ENCODE measurements around the gene LZTFL1.
"Not testable (repeated sequence)": the region's sequence is repeated elsewhere in the genome, so short reads cannot be mapped to it uniquely, and the experiment has no call there.

The LZTFL1 gene

DNA sequence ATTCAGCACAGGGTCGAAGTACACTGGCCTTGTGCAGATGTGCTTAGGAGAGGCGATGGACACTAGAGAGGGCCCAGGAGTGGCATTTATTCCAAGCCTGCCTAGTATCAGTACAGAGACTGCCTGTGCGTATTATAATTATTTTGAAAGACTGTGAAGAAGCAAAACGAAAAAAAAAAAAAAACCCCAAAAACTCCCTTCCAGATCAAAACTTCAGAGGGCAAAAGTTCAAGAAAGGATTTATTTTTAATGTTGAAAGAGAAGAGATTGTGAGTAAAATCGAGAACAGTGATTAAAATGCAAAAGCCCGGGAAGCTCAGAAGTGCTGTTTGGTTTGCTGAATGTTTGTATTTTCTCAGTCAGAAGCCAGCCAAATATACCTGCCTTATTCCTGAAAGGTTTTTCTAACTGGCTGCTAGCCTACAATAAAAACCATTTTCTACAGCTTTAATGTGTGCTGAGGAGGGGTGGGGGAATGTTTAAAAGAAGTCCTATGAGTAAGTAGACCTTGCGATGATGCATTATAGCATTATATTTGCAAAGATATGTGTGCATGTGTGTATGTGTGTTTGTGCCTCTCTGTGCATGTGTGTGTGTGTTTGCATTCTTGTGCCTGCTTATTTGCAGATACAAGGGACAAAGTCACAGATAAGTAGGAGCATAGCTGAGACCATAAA lies 19.3 kb upstream of the LZTFL1 start:
- Histone ChIP-seq H3K27me3 (replicated peaks; ENCODE audit: control insufficient read depth, insufficient read depth, low read length) (peaks cover 5% of the 10 kb centered on the region), H3K9me3 (ENCODE audit: control insufficient read depth, low read length) (peaks cover 17% of the 10 kb centered on the region), H3K4me1 (ENCODE audit: control insufficient read depth, insufficient read depth, low read length) (no peaks in the 10 kb centered on the region), H3K9ac (ENCODE audit: low read length) (no peak overlapping the region), H3K36me3 (ENCODE audit: control insufficient read depth, insufficient read depth, low read length, severe bottlenecking) (no peaks in the 10 kb centered on the region), H3K4me3 (ENCODE audit: low read length) (no peak overlapping the region)
- no peak for DNase-seq (ENCODE audit: low read depth)

DNA sequence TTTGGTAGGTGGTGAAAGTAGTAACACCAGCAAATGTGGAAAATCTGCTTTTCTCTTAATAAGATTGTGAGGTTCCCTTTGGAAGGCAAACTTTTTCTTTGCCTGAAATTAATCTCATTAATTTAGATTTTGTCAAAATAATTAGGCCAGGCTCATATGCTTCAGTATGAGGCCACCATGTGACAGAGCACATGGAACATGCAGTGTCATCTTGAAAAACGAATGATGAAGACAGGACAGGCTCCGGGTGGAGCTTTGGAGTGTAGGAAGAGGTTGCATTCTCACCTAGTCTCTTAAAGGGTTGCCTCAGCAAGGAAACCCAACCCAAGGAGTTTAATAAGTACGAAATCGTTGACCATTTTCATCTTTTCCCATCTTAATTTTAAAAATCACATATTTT lies 18.6 kb upstream of the LZTFL1 start:
- H3K36me3 ChIP-seq (ENCODE audit: control insufficient read depth, insufficient read depth, low read length, severe bottlenecking): no peaks in the 10 kb centered on the region
- H3K4me3 ChIP-seq (ENCODE audit: low read length): no peak overlapping the region
- peaks cover 5% of the 10 kb centered on the region for H3K27me3 ChIP-seq (replicated peaks; ENCODE audit: control insufficient read depth, insufficient read depth, low read length)
- H3K4me1 ChIP-seq (ENCODE audit: control insufficient read depth, insufficient read depth, low read length): no peaks in the 10 kb centered on the region
- no peak overlapping the region for H3K9ac ChIP-seq (ENCODE audit: low read length)
- H3K9me3 ChIP-seq (ENCODE audit: control insufficient read depth, low read length): peaks cover 24% of the 10 kb centered on the region
- DNase-seq (ENCODE audit: low read depth): no peak

DNA sequence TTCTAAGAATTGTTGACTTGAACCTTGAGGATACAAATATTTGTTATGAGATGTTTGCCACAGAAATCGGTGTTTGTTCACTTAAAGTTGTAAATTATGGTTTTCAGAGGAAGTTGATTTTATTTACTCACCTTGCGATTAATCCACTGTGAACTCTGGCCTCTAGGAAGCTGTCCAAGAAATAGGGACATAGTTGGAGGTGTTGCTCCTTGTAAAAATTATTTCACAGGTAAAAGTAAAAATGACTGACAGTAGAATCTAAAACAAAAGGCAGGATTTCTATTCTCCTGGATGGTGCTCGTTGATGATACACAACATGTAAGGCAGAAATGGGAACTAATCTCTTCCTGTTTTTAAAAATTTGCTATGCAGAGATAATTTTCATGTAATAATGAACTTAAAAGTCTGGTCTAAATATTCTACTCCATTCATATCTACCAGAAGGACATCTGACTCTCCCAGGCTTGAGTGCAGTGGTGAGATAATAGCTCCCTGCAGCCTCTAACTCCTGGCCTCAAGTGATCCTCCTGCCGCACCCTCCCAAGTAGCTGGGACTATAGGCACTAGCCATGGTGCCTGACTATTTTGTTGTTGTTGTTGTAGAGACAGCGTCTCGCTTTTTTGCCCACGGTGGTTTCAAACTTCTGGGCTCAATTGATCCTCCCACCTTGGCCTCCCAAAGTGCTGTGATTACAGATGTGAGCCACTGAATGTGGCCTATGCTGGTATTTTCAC lies 17.1 kb upstream of the LZTFL1 start:
- Histone ChIP-seq H3K36me3 (ENCODE audit: control insufficient read depth, insufficient read depth, low read length, severe bottlenecking) (no peaks in the 10 kb centered on the region), H3K27me3 (replicated peaks; ENCODE audit: control insufficient read depth, insufficient read depth, low read length) (peaks cover 5% of the 10 kb centered on the region), H3K9me3 (ENCODE audit: control insufficient read depth, low read length) (peaks cover 24% of the 10 kb centered on the region), H3K4me1 (ENCODE audit: control insufficient read depth, insufficient read depth, low read length) (no peaks in the 10 kb centered on the region), H3K9ac (ENCODE audit: low read length) (no peak overlapping the region), H3K4me3 (ENCODE audit: low read length) (no peak overlapping the region)
- DNase-seq (ENCODE audit: low read depth): no peak

DNA sequence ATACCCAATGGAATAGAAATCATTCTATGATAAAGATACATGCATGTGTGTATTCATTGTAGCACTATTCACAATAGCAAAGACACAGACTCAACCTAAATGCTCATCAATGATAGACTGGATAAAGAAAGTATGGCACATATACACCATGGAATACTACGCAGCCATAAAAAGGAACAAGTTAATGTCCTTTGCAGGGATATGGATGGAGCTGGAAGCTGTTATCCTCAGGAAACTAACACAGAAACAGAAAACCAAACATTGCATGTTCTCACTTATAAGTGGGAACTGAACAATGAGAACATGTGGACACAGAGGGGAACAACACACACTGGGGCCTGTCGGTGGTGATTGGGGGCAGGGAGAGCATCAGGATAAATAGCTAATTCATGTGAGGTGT lies 15.1 kb upstream of the LZTFL1 start:
- peaks cover 13% of the 10 kb centered on the region for H3K9me3 ChIP-seq (ENCODE audit: control insufficient read depth, low read length)
- not testable (repeated sequence) for H3K27me3 ChIP-seq (replicated peaks; ENCODE audit: control insufficient read depth, insufficient read depth, low read length); H3K36me3 ChIP-seq (ENCODE audit: control insufficient read depth, insufficient read depth, low read length, severe bottlenecking); DNase-seq (ENCODE audit: low read depth); H3K4me3 ChIP-seq (ENCODE audit: low read length); H3K4me1 ChIP-seq (ENCODE audit: control insufficient read depth, insufficient read depth, low read length); H3K9ac ChIP-seq (ENCODE audit: low read length)

DNA sequence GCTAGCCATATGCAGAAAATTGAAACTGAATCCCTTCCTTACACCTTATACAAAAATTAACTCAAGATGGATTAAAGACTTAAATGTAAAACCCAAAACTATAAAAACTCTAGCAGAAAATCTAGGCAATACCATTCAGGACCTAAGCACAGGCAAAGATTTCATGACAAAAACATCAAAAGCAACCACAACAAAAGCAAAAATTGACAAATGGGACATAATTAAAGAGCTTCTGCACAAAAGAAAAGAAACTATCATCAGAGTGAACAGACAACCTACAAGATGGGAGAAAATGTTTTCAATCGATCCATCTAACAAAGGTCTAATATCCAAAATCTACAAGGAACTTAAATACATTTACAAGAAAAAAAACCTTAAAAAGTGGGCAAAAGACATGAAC lies 14.4 kb upstream of the LZTFL1 start:
- DNase-seq (ENCODE audit: low read depth); H3K27me3 ChIP-seq (replicated peaks; ENCODE audit: control insufficient read depth, insufficient read depth, low read length); H3K9ac ChIP-seq (ENCODE audit: low read length); H3K36me3 ChIP-seq (ENCODE audit: control insufficient read depth, insufficient read depth, low read length, severe bottlenecking); H3K4me1 ChIP-seq (ENCODE audit: control insufficient read depth, insufficient read depth, low read length); H3K4me3 ChIP-seq (ENCODE audit: low read length): not testable (repeated sequence)
- peaks cover 13% of the 10 kb centered on the region for H3K9me3 ChIP-seq (ENCODE audit: control insufficient read depth, low read length)

DNA sequence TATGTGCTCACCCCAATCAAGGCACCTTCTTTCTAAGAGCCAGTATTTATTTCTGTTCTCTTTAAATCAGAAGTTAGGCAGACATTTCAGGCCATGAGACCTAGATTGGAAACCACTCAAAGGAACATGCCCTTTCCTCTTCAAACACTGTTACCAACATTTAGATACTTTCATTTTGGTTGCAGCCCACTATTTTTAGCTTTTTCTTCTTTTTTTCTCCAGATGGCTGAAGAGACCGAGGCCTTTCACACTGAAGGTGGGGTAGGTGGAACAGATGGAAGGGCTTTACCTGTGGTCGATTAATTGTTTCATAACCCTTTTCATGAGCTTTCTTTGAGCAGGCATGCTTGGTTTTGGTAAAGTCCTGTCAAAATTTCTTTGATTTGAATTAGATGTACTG lies 10.9 kb upstream of the LZTFL1 start:
- H3K27me3 ChIP-seq (replicated peaks; ENCODE audit: control insufficient read depth, insufficient read depth, low read length): peaks cover 19% of the 10 kb centered on the region
- H3K4me1 ChIP-seq (ENCODE audit: control insufficient read depth, insufficient read depth, low read length): no peaks in the 10 kb centered on the region
- H3K4me3 ChIP-seq (ENCODE audit: low read length): no peak overlapping the region
- H3K9me3 ChIP-seq (ENCODE audit: control insufficient read depth, low read length): peaks cover 13% of the 10 kb centered on the region
- no peak for DNase-seq (ENCODE audit: low read depth)
- H3K36me3 ChIP-seq (ENCODE audit: control insufficient read depth, insufficient read depth, low read length, severe bottlenecking): no peaks in the 10 kb centered on the region
- no peak overlapping the region for H3K9ac ChIP-seq (ENCODE audit: low read length)

DNA sequence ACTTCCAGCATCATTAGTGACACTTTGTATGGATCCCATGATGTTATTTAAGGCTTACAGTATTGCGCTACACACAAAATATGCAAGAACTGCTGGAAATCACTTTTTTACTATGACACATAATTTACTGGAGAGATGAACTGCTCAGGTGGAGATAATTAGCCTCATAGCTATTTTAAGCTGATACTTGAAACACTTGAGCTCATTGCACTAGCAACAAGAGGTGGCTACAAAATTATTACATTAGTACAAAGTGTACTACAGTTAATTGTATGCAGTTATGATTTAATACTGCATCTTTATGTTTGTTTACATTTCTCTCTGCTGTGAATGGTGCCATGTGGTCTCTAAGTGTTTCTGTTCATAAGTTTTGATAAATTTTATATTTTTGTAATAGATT lies 6.5 kb upstream of the LZTFL1 start:
- H3K36me3 ChIP-seq (ENCODE audit: control insufficient read depth, insufficient read depth, low read length, severe bottlenecking): no peaks in the 10 kb centered on the region
- no peak for DNase-seq (ENCODE audit: low read depth)
- H3K9me3 ChIP-seq (ENCODE audit: control insufficient read depth, low read length): no peaks in the 10 kb centered on the region
- peaks cover 34% of the 10 kb centered on the region for H3K27me3 ChIP-seq (replicated peaks; ENCODE audit: control insufficient read depth, insufficient read depth, low read length)
- H3K9ac ChIP-seq (ENCODE audit: low read length): no peak overlapping the region
- no peaks in the 10 kb centered on the region for H3K4me1 ChIP-seq (ENCODE audit: control insufficient read depth, insufficient read depth, low read length)
- no peak overlapping the region for H3K4me3 ChIP-seq (ENCODE audit: low read length)

DNA sequence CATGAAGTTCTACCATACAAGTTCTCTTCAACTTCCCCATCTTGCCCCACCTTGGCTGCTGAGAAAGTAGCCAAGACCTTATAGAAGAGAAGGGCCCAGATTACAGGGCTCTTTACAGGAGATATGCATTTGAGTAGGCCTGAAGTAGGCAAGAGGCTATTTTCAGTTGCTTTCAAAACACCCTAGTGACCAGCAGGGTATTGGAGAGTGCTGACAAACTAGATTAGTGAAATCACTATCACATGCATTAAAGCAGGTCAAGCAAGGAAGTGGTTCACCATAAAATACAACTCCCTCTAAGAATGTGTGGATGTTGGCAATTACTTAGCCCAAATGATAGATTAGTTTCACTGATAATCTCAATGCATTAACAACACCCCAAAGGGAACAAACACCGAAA lies 2.7 kb upstream of the LZTFL1 start:
- peaks cover 8% of the 10 kb centered on the region for H3K4me1 ChIP-seq (ENCODE audit: control insufficient read depth, insufficient read depth, low read length)
- no peak for DNase-seq (ENCODE audit: low read depth)
- no peak overlapping the region for H3K9ac ChIP-seq (ENCODE audit: low read length)
- H3K36me3 ChIP-seq (ENCODE audit: control insufficient read depth, insufficient read depth, low read length, severe bottlenecking): no peaks in the 10 kb centered on the region
- no peaks in the 10 kb centered on the region for H3K9me3 ChIP-seq (ENCODE audit: control insufficient read depth, low read length)
- no peak overlapping the region for H3K4me3 ChIP-seq (ENCODE audit: low read length)
- H3K27me3 ChIP-seq (replicated peaks; ENCODE audit: control insufficient read depth, insufficient read depth, low read length): peaks cover 22% of the 10 kb centered on the region

DNA sequence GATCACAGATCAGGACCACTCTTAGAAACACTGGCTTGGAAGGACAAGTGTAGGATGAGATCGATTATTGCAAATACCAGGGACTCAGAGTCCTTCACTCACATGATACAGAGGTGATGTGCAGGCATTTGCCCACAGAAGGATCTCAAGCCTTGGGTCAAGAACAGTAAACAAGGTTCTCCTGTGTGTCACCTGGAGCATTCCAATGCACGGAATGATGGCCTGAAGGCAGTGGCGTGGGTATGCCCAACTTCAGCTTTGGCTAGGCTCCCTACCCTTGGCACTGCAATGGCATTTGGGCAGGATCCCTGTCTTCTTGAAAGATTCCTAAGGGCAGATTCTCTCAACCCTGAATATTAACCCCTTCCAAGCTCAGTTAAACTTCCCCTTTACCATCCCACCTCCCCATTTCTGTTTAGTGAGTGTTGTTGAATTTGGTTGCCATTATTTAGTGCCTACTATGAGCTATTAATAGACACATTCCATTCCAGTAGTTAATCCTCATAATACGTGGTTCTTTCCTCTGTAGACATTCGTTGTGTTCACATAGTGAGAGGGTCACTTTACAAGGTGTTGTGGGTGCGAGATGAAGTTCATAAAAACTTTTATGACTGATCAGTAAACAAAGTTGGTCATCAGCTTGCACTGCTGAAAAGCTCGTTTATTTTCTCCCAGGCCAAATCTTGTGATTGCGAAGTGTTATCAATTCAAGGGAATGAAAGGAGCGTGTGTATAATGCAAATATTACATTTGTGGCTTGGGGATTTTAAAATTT lies 1.1 kb upstream of the LZTFL1 start:
- H3K27me3 ChIP-seq (replicated peaks; ENCODE audit: control insufficient read depth, insufficient read depth, low read length): peaks cover 14% of the 10 kb centered on the region
- H3K9ac ChIP-seq (ENCODE audit: low read length): no peak overlapping the region
- H3K9me3 ChIP-seq (ENCODE audit: control insufficient read depth, low read length): no peaks in the 10 kb centered on the region
- H3K36me3 ChIP-seq (ENCODE audit: control insufficient read depth, insufficient read depth, low read length, severe bottlenecking): no peaks in the 10 kb centered on the region
- no peak overlapping the region for H3K4me3 ChIP-seq (ENCODE audit: low read length)
- peaks cover 13% of the 10 kb centered on the region for H3K4me1 ChIP-seq (ENCODE audit: control insufficient read depth, insufficient read depth, low read length)
- no peak for DNase-seq (ENCODE audit: low read depth)

DNA sequence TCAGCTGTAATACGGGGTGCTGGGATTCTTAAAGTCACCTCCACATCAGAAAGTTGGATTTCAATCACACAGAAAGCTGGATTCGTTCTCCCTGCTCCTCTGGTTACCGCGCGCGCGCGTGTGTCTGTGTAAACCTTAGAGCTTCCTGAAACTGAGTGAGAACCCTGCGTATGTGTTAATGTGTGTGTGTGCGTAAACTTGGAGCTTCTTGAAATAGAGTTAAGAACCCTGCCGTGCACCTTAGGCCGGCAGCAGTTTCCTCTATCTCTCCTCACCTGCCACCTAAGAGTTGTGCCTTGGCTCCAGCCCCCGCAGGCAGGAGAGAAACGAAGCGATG lies 531 bp downstream of the LZTFL1 start:
- no peaks in the 10 kb centered on the region for H3K9me3 ChIP-seq (ENCODE audit: control insufficient read depth, low read length)
- H3K4me1 ChIP-seq (ENCODE audit: control insufficient read depth, insufficient read depth, low read length): peaks cover 13% of the 10 kb centered on the region
- H3K4me3 ChIP-seq (ENCODE audit: low read length): peak overlapping the region; percentile 88
- peak overlapping the region; percentile 84 for H3K9ac ChIP-seq (ENCODE audit: low read length)
- peak; percentile 69 for DNase-seq (ENCODE audit: low read depth)
- H3K36me3 ChIP-seq (ENCODE audit: control insufficient read depth, insufficient read depth, low read length, severe bottlenecking): peaks cover 5% of the 10 kb centered on the region
- peaks cover 8% of the 10 kb centered on the region for H3K27me3 ChIP-seq (replicated peaks; ENCODE audit: control insufficient read depth, insufficient read depth, low read length)

DNA sequence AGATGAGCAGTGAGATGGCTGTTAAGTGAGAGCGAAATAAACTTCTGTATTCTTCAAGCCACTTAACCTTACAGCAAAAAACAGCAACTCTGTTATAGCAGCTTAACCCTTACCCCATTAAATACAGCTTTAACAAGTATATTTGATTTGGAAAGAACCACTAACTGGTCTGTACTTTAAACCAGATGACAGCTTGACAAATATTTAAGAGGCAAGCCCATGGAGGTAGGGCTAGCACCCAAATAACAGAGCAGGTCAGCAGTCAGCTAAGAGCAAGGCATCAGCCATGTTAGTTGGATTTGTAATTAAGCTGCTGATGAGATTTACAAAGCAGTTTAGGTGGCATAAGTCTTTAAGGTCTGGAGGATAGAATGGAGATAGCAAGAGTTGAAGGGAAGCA lies 3.5 kb downstream of the LZTFL1 start:
- no peaks in the 10 kb centered on the region for H3K9me3 ChIP-seq (ENCODE audit: control insufficient read depth, low read length)
- no peaks in the 10 kb centered on the region for H3K27me3 ChIP-seq (replicated peaks; ENCODE audit: control insufficient read depth, insufficient read depth, low read length)
- H3K4me3 ChIP-seq (ENCODE audit: low read length): no peak overlapping the region
- H3K9ac ChIP-seq (ENCODE audit: low read length): no peak overlapping the region
- H3K36me3 ChIP-seq (ENCODE audit: control insufficient read depth, insufficient read depth, low read length, severe bottlenecking): peaks cover 29% of the 10 kb centered on the region
- no peak for DNase-seq (ENCODE audit: low read depth)
- peaks cover 13% of the 10 kb centered on the region for H3K4me1 ChIP-seq (ENCODE audit: control insufficient read depth, insufficient read depth, low read length)

All from adipocyte (in vitro differentiated cells).